HG02623 (cell line): ENCODE results near the gene YIF1A.

Experiments used
- ATAC-seq: cut with Tn5 transposase; IDR thresholded peaks from one replicate; pipeline ENCODE4 v1.9.1; 2021; ENCODE audit warnings: moderate library complexity; ENCODE audit not compliant: unreplicated experiment

The YIF1A gene, protein sequence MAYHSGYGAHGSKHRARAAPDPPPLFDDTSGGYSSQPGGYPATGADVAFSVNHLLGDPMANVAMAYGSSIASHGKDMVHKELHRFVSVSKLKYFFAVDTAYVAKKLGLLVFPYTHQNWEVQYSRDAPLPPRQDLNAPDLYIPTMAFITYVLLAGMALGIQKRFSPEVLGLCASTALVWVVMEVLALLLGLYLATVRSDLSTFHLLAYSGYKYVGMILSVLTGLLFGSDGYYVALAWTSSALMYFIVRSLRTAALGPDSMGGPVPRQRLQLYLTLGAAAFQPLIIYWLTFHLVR

DNA sequence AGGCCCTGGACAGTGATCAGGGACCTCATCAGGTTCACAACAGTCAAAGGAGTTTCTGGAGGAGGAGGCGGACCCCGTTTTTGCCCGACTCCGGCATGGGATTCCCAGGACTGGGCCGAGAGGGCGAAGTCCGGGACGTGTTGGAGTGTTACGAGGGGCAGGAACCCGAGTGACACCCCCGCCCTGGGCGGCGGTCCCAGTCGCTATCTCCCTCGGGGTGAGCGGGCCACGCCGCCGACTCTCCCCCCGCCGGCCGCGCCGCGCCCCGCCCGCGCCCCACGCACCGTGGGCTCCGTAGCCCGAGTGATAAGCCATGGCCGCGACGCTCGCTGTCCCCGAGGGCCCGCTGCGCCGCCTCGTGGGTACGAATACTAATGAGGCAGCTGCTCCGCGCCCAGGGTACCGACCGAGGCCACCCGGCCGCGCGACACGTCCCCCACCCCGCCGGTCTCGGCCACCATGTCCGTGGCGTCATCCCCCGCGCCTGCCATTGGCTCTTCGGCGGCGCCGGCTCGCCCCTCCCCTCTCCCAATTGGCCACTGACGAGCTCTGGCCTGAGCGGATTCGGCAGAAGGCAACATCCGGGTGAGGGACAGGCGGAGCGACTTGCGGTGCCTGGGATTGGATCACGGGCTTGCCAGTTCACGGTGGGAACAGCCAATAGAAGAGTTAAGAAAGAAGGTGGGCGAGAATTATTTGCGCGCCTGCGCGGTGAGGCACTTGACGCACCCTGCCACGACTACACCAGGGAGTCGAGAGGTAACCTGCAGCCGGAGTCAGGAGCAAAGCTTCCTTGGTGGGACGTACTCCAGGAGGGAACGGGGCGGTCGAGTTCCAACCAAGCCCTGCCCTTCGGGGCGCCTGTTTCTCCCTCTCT lies at the start of gene YIF1A:
Gene YIF1A, minus strand, starts transcription at position 473 of the 877 bp plus-strand sequence. Its CDS starts 158 bp downstream, at position 315.
- peak; percentile 89 for ATAC-seq

DNA sequence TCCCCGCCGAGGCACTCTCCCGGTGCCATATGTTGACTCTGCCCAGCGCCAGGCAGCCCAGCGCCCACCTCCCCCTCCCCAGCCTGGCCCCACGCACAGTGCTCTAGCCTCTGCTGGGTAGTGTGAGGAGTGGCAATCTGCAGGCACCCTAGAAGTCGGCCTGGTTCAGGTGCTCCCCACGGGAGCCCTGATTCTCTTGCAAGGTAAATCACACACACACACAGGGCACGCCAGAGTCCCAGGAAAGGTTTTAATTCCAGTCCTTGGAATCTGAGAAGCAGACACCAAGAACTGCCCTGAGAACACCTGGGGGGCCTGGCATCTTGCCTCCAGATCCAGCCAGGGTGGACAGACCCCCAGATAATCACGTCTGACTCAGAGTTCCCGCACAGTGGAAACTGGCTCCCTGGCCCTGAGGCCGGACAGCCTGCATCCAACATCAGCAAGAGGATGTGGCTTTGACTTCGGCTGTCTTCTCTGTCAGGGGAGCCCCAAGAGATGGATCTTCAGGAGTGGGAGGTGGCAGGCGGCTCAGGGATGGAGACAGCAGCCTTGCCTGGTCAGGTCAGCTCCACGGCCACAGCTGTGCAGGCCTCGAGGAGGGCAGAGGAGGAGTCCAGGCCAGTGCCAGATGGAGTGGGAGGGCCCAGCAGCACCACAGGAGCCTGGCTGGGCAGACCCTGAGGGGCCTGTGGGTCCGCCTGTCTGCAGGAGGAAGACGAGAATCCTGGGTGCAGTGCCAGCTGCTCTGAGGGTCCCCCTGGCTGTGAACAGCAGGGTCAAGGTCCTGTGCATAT lies 48.4 kb upstream of the YIF1A start:
- ATAC-seq = no peak

GRCh38 chr11:66336234-66337102 lies 47.5 kb upstream of the YIF1A start, which contains the start of gene RIN1:
TSS of gene RIN1 (minus strand) at chr11:66336434. CDS start at chr11:66336402, 32 bp downstream.
- ATAC-seq = peak; percentile 49

GRCh38 chr11:66335531-66336233 lies 46.7 kb upstream of the YIF1A start:
- no peak for ATAC-seq

DNA sequence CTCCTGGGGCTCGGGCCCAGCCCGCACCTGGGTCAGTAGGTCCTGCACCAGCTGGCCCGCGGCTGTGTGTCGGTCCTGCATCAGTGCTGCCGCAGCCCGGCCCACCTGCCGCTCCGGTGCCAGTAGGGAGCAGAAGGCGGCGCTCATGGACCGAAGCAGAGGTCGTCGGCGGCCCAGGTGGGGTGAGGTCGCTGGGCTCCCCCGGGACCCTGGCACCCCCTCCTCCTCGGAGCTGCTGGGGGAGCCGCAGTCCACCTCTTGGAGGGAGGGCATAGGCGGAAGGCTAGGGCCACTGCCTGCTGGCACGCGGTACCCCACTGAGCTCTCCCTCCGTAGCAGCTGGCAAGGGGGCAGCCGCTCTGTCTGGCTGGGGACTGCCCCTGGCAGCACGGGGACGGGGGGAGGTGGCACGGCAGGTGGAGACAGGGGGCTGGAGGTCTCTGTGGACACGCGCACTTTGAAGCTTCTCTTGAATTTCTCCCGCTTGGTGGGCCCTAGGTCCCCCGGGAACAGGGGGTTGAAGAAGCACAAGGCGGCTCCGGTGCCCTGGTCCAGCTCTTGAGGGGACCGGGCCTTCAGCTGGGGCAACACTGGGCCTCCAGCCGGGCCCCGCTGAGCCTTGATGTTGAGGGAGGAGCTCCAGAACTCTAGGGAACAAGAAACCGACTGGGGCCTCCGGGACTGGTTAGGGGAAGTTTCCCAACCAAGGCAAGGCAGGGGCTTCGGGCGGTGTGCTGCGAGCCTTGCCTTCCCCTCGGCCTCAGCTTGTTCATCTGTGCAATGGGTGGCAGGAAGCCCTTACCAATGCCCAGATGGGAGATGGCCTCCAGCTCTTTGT lies 45.9 kb upstream of the YIF1A start:
- no peak for ATAC-seq

DNA sequence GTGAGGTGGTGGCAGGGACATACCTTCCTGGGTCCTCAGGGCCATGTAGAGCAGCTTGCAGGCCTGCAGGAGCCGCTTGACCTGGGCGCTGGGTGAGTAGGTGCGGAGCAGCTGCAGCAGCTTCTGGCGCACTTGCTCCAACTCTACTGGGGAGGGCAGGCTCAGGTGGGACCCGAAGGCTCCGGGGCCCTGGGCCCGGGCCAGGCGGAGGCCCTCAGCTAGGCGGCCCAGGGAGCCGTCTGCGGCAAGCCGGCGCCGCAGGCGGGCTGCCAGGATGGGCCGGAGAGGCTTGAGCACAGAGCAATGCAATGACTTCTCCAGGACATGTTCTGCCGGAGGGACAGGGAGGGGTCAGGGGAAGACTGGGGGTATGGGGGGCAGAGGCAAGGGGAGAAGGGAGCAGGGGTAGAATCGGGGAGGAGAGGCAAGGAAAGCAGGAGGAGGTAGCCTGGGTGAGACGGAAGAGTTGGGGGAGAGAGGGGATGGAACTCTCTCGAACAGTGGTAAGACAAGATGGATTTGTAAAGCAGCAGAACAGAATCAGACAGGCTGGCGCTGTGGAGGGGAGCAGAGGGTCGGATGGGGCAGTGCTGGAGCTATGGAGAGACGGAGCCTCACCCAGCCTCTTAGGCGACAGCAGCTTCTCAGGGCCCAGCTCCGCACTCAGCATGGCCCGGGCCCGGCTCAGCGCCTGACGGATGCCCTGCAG lies 45.1 kb upstream of the YIF1A start:
- no peak for ATAC-seq

DNA sequence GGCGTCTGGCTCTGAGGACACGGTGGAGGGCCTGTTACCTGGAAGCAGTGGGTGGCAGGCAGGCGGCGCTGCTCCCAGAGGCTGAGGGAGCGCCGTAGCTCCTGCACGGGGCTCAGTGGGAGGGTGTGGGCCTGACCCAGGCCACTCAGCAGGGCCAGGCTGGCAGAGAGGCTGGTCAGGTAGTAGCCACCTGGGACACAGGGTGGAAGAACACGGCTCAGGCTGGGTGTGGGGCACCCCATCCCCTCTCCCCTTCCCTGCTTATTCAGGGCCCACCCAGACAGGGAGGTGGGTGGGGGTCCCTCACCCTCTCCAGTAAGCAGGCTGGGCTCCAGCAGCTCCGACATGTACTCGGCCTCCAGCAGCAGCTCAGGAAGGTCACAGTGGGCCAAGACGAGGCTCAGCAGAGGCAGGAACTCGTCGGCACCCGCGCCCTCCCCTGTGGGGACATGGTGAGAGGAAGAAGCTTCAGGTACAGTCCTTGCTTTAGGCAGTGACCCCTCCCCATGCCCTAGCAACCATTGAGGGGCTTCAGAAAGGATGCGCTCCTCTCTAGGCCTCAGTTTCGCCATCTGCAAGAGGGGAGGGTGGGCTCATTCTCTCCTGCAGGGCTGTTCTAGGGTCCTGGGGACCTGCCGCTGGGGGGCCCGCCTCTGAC lies 44.4 kb upstream of the YIF1A start:
- ATAC-seq = no peak

DNA sequence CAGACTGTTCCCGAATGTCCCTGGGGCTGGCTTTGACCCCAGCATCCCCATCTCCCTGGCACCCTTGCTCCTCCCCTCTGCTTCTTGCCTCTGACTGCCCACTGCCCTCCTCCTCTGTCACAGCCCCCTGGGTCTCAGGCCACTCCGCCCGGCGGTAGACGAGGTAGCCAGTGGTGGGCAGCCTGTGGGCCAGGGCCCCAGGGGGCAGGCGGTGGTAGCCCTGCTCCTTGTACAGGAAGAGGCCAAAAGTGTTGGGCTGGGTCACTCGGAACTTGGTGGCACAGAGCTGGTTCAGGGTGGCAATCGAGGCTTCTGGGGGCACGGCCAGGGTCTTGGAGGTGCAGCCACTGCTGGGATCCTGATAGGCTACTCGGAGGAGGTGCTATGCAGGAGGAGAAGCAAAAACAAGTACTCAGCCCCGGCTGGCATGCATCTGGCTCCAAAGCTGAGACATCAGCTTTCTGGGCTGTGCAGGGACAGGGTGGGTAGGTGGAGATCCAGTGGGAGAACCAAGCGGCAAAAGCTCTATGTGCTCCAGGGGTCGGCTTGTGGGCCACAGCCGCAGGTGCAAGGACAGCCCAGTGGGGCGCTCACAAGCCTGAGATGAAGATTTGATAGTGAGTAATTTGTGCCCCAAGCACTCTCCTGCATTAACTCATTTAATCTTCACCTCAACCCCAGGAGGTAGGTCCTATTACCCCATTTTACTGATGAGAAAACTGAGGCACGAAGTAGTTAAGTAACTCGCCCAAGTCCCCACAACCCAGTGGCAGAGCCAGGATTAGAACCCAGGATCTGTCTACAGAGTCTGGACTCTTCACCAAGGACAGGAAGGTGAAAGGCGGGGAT lies 43.7 kb upstream of the YIF1A start:
- no peak for ATAC-seq

DNA sequence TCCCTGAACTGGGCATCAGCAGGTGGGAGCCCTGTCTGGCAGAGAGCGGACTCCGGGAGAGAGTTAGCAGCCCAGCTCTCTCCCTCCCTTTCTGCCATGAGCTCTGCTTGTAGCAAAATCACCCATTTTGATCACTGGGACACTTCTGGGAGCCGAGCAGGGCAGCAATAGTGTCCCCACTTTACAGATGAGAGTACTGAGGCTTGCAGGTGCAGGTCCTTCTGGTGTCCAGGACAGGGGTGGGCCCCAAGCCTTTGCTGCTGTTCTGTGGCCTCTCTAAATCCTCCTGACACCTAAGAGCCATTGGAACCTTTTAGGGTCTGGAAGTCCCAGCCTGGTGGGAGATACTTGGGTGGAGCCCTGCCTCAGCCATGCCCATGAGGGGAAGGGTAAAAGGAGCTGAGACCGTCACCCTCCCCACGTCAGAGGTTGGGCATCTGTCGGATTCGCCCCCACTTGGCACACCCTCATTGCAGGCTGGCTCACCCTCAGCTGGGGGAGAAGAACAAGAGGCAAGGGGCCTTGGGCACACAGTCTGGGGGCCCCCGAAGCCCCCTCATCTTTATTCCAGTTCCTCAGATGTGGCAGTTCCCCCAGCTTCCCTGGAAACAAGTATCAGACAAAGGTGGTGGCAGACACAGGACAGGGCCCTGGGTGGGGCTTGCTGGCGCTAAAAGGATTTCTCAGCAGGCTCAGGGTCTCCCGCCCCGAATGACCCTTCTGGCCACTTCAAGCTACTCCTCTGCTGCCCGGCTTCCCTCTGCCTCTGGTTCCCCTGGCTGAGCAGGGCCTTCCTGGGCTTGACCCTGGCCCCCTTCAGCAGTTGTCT lies 42.8 kb upstream of the YIF1A start:
- ATAC-seq = no peak

GRCh38 chr11:66330931-66331330 lies 42.0 kb upstream of the YIF1A start:
- ATAC-seq = no peak

GRCh38 chr11:66329165-66329673 lies 40.3 kb upstream of the YIF1A start:
- ATAC-seq = no peak

DNA sequence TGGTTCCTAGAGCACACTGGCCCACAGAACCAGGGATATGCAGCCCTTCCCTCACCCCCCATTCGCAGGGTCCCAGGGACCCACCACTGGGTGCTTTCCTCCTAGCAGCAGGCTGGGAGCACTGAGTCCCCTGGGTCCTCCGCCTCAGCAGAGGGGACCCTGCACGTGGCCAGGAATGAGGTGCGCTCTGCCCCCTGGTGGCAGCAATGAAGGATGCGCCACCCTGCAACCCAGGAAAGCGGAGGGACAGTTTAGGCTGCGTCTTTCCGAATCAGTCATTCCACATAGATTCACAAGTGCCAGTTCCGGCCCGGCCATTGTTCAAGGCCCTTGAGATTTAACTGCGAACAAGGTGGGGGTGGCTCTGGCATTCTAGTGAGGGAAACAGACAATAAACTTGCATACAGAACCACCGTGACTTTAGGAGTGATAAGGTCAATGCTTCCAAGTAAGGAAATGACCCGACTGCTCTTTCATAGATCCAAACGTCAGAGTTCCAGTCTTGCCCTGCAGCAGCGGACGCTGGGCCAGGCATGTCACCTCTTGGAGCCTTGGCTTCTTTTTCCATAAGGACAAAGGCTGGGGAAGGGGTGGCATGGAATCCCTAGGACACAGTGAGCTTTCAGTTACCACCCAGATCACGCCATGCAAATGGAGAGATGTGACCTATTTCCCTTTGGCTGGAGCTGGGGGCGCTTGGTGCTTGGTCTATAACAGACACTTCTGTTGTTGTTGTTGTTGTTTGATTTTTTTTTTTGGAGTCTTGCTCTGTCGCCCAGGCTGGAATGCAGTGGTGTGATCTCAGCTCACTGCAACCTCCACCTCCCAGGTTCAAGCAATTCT lies 39.6 kb upstream of the YIF1A start:
- no peak for ATAC-seq

DNA sequence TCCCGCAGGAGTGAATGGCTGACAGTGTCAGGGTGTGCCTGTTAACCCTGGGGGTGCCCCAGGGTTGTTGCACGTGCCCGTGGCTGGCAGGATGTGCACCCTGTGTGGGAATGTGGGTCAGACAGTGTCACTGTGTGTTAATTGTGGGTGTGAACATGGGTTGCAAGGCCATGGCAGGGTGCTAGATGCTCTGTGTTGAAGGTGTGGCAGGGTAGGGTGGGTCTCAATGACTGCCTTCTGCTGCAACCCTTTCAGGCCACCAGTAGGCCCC lies 39.0 kb upstream of the YIF1A start:
- no peak for ATAC-seq

DNA sequence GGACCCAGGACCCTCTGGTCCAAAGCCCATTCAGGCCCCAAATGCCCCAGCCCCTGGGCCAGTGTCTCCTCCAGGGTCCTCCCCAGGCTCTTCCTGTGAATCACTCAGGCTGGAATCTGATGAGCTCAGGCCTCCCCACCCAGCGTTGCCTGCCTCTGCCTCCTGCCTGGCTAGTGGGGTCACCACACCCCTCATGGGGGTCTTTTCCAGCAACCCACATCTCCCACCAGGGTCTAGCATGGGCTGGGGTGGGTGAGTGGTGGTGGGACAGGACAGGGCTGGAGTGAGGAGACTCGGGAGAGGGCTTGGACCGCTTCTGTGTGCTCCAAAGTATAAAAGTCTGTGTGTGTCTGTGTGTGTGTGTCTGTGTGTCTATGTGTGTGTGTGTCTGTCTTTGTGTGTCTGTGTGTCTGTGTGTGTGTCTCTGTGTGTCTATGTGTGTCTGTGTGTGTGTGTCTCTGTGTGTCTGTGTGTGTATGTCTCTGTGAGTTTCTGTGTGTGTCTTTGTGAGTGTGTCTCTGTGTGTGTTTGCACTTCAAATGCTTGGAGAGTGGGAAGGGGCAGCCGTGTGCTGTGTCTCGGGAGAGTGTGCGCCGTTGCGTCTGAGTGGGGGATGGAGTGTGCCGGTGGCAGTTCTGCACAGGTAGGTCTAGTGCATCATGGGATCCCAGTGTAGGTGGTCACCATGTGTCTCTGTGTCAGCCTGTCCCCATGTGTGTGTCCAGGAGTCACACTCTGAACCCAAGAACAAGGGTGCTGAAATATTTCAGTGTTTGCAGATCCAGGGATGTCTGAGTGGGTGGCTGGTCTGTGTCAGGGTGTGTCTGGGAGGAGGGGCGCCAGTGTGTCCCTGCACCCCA lies 38.5 kb upstream of the YIF1A start:
- no peak for ATAC-seq
